ENCODE measurements around the gene ITIH4.

DNA sequence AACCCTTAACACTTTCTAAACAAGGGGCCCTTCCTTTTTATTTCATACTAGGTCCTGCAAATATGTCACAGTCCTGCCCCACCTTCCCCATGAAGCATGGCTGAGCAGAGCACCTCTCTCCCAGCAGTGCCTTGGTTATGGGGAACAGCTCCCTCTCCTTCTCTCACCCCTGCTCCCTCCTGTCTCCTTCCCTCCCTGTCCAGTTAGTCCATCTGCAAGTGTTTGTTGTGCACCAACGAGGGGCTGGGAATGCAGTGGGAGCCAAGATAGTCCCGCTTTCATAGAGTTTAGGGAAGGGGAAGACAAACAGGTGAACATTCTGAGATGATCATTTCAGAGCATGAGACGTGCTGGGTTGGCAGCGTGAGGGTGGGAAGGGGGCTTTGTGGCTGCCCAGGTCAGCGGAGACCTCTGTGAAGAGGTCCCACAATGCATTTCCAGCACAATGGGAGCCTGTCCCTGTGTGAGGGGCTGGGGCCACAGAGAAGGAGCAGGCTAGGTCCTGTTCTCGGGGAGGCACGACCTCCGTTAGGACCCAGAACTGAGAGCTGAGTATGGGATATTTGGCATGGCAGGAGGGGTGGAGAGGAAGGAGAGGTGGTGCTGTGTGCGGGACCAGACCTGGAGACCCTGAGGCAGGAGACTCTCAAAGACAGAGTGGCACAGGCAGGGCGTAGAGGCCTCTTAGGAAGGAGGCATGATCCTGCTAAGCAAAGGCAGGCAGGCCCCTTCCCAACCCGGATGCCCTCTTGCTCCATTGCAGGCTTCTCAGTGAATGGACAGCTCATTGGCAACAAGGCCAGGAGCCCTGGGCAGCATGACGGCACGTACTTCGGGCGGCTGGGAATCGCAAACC, 41.4 kb downstream of the ITIH4 start:
- TF ChIP-seq, protein P1, sequence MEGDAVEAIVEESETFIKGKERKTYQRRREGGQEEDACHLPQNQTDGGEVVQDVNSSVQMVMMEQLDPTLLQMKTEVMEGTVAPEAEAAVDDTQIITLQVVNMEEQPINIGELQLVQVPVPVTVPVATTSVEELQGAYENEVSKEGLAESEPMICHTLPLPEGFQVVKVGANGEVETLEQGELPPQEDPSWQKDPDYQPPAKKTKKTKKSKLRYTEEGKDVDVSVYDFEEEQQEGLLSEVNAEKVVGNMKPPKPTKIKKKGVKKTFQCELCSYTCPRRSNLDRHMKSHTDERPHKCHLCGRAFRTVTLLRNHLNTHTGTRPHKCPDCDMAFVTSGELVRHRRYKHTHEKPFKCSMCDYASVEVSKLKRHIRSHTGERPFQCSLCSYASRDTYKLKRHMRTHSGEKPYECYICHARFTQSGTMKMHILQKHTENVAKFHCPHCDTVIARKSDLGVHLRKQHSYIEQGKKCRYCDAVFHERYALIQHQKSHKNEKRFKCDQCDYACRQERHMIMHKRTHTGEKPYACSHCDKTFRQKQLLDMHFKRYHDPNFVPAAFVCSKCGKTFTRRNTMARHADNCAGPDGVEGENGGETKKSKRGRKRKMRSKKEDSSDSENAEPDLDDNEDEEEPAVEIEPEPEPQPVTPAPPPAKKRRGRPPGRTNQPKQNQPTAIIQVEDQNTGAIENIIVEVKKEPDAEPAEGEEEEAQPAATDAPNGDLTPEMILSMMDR (IDR thresholded peaks at IDR 0.05; ENCODE audit: poor library complexity): no peak
- no peak for TF ChIP-seq EZH2 (IDR thresholded peaks at IDR 0.05; ENCODE audit: borderline replicate concordance)
